ENCODE measurements around the gene KIAA0753. TPM values are rescaled to one million over a fixed set of nuclear protein-coding genes. Genes with fewer than 3 reads are reported as not detected.
A peak's percentile ranks its signal among the peaks of the same experiment; 100 is the strongest.

The KIAA0753 gene
- polyA plus RNA-seq (2014; cell fraction: cytosol; rRNA removed), result 13.4 and 17.3 TPM in 2 replicates
- 19.6 and 30.1 TPM in 2 replicates for polyA plus RNA-seq (2014; cell fraction: nucleus; rRNA removed)

GRCh38 chr17:6640536-6641246 is at the start of gene KIAA0753, which contains the start of gene TXNDC17:
KIAA0753 (minus strand) TSS chr17:6640711; CDS start chr17:6635103, 5,608 bp downstream.
TXNDC17 (plus strand) TSS chr17:6641060; CDS start chr17:6641083, 23 bp downstream.
- peak; percentile 90 for DNase-seq (ENCODE audit: low spot score)

- no peak for DNase-seq (ENCODE audit: low spot score)
These were observed 48.4 kb upstream of the KIAA0753 start for GRCh38 chr17:6688944-6689343.

GRCh38 chr17:6686026-6686425 is 45.5 kb upstream of the KIAA0753 start:
- no peak for DNase-seq (ENCODE audit: low spot score)

- no peak for DNase-seq (ENCODE audit: low spot score)
These were observed 44.6 kb upstream of the KIAA0753 start for GRCh38 chr17:6684881-6685767.

GRCh38 chr17:6684460-6684783 is 43.9 kb upstream of the KIAA0753 start:
- DNase-seq (ENCODE audit: low spot score), result no peak

- DNase-seq (ENCODE audit: low spot score), result no peak
These were observed 43.4 kb upstream of the KIAA0753 start for GRCh38 chr17:6683730-6684459.

- no peak for DNase-seq (ENCODE audit: low spot score)
These were observed 42.7 kb upstream of the KIAA0753 start for GRCh38 chr17:6683081-6683684.

GRCh38 chr17:6682339-6682738 is 41.8 kb upstream of the KIAA0753 start:
- DNase-seq (ENCODE audit: low spot score), result no peak

- DNase-seq (ENCODE audit: low spot score), result no peak
These were observed 41.2 kb upstream of the KIAA0753 start for GRCh38 chr17:6681671-6682070.

- DNase-seq (ENCODE audit: low spot score), result no peak
These were observed 40.7 kb upstream of the KIAA0753 start for GRCh38 chr17:6681176-6681575.

GRCh38 chr17:6679241-6679640 is 38.7 kb upstream of the KIAA0753 start:
- DNase-seq (ENCODE audit: low spot score), result no peak

GRCh38 chr17:6677946-6678345 is 37.4 kb upstream of the KIAA0753 start:
- DNase-seq (ENCODE audit: low spot score), result no peak

GRCh38 chr17:6677158-6677831 is 36.8 kb upstream of the KIAA0753 start:
- DNase-seq (ENCODE audit: low spot score), result no peak

- DNase-seq (ENCODE audit: low spot score), result no peak
These were observed 36.3 kb upstream of the KIAA0753 start for GRCh38 chr17:6676802-6677157.

GRCh38 chr17:6675201-6675825 is 34.8 kb upstream of the KIAA0753 start:
- DNase-seq (ENCODE audit: low spot score), result no peak

GRCh38 chr17:6674586-6674985 is 34.1 kb upstream of the KIAA0753 start:
- DNase-seq (ENCODE audit: low spot score), result no peak

- DNase-seq (ENCODE audit: low spot score), result no peak
These were observed 30.9 kb upstream of the KIAA0753 start for GRCh38 chr17:6671431-6671830.

- no peak for DNase-seq (ENCODE audit: low spot score)
These were observed 30.5 kb upstream of the KIAA0753 start for GRCh38 chr17:6670999-6671398.

GRCh38 chr17:6670571-6670970 is 30.1 kb upstream of the KIAA0753 start:
- no peak for DNase-seq (ENCODE audit: low spot score)

- DNase-seq (ENCODE audit: low spot score), result no peak
These were observed 29.1 kb upstream of the KIAA0753 start for GRCh38 chr17:6669479-6670212.

Data from SK-N-DZ (cell line).